Activated T-cell treated with anti-CD3 and anti-CD28 coated beads, Interleukin-2, amount 50 U/mL, for 24 hours (primary cell): ENCODE measurements around the gene ZNF778.
"Not testable (repeated sequence)": the region's sequence is repeated elsewhere in the genome, so short reads cannot be mapped to it uniquely, and the experiment has no call there.

Experiments used
- DNase-seq: peaks from one replicate; pipeline ENCODE4 v3.0.0-alpha.2; 2020
- H3K27ac Mint-ChIP-seq: 2 replicates; pipeline ENCODE4 v1.8.0; 2020; ENCODE audit warnings: mild to moderate bottlenecking, mixed read lengths
- H3K27me3 Mint-ChIP-seq: 2 replicates; pipeline ENCODE4 v1.8.0; 2020; ENCODE audit warnings: mixed read lengths
- H3K36me3 Mint-ChIP-seq: 2 replicates; pipeline ENCODE4 v1.8.0; 2020; ENCODE audit warnings: low read depth, mixed read lengths
- H3K4me1 Mint-ChIP-seq: 2 replicates; pipeline ENCODE4 v1.8.0; 2020; ENCODE audit warnings: low read depth, mixed read lengths
- H3K4me3 Mint-ChIP-seq: 2 replicates; pipeline ENCODE4 v1.8.0; 2020; ENCODE audit warnings: mild to moderate bottlenecking, moderate library complexity, mixed read lengths
- H3K9me3 Mint-ChIP-seq: 2 replicates; pipeline ENCODE4 v1.8.0; 2020; ENCODE audit warnings: mixed read lengths

Gene ZNF778

GRCh38 chr16:89244264-89244663 lies 26.8 kb downstream of the ZNF778 start:
- not testable (repeated sequence) for H3K27me3 Mint-ChIP-seq, H3K4me3 Mint-ChIP-seq
- peak overlapping the region; percentile 30 for H3K27ac Mint-ChIP-seq

GRCh38 chr16:89244754-89245153 lies 27.3 kb downstream of the ZNF778 start:
- no peaks in the 10 kb centered on the region for H3K9me3 Mint-ChIP-seq
- H3K4me1 Mint-ChIP-seq: peaks cover 26% of the 10 kb centered on the region
- no peak overlapping the region for H3K4me3 Mint-ChIP-seq
- DNase-seq: no peak
- no peaks in the 10 kb centered on the region for H3K27me3 Mint-ChIP-seq
- H3K36me3 Mint-ChIP-seq: peaks cover 4% of the 10 kb centered on the region
- H3K27ac Mint-ChIP-seq: no peak overlapping the region

More at GRCh38 chr16:89244264-89244663, 26.8 kb downstream of the ZNF778 start:
- not testable (repeated sequence) for H3K36me3 Mint-ChIP-seq, H3K9me3 Mint-ChIP-seq, DNase-seq
- H3K4me1 Mint-ChIP-seq: peaks cover 27% of the 10 kb centered on the region

GRCh38 chr16:89246383-89246902 lies 28.9 kb downstream of the ZNF778 start:
- no peaks in the 10 kb centered on the region for H3K27me3 Mint-ChIP-seq
- peaks cover 3% of the 10 kb centered on the region for H3K36me3 Mint-ChIP-seq

GRCh38 chr16:89246903-89247733 lies 29.6 kb downstream of the ZNF778 start:
- Mint-ChIP-seq H3K27ac (peak overlapping the region; percentile 85), H3K4me1 (peaks cover 13% of the 10 kb centered on the region), H3K27me3 (no peaks in the 10 kb centered on the region), H3K9me3 (peaks cover 7% of the 10 kb centered on the region), H3K36me3 (peaks cover 3% of the 10 kb centered on the region), H3K4me3 (peak overlapping the region; percentile 76)
- DNase-seq: peak; percentile 99

More at GRCh38 chr16:89246383-89246902, 28.9 kb downstream of the ZNF778 start:
- peaks cover 16% of the 10 kb centered on the region for H3K4me1 Mint-ChIP-seq
- peak overlapping the region; percentile 22 for H3K27ac Mint-ChIP-seq
- peaks cover 7% of the 10 kb centered on the region for H3K9me3 Mint-ChIP-seq
- peak overlapping the region; percentile 76 for H3K4me3 Mint-ChIP-seq
- DNase-seq: no peak

DNA sequence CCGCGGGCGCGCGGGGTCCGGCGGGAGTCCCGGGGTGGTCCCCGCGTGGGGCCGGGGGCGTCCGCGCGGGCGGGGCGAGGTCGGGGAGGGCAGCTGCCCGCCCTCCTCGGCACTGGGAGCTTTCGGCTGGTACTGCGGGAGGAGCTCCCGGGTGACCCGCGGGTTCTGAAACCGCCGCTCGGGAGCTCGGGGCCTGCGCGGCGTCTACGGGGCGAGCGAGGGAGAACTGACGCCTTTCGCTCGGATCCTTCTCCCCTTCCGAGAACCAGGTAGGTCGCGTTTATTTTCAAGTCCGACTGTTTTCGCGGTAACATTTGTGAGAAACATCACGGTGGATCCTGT lies 30.2 kb downstream of the ZNF778 start:
- not testable (repeated sequence) for H3K27ac Mint-ChIP-seq, DNase-seq
- H3K4me1 Mint-ChIP-seq: peaks cover 11% of the 10 kb centered on the region

DNA sequence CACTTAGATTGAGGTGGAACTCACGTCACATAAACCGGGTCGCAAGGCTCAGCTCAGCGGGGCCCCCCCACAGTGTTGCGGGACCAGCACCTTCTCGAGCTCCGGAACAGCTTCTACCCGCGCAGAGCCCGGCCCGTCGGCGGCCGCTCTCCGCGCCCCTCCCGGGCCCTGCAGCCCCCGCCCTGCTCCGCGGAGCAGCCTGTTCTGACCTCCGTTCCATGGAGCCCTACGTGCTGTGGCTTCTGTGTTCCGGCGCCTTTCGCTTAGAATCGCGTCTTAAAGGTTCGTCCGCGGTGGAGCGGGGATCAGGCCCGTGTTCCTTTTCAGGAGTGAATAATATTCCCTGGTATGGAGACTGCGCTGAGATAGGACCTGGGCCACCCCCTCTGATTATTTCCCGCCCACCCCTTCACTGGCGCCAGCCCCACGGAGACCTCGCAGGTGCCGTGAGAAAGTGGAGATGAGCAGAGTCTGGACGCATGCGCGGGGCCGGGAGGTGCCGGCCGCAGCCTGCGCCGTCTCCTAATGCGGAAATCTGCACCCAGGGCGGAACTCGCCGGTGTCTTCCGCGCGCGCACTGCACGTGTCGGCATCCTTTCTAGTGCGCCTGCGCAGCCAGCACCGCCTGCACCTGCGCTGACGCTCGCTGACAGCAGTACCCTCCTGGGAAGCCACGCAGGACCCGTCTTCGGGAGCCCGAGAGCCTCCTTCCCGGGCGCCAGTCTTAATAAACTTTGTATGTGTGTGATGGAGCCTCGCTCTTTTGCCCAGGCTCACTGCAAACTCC lies 30.9 kb downstream of the ZNF778 start:
- peaks cover 3% of the 10 kb centered on the region for H3K36me3 Mint-ChIP-seq

More for the DNA sequence above, 30.2 kb downstream of the ZNF778 start:
- H3K36me3 Mint-ChIP-seq, H3K27me3 Mint-ChIP-seq, H3K9me3 Mint-ChIP-seq: not testable (repeated sequence)
- H3K4me3 Mint-ChIP-seq: peak overlapping the region; percentile 77

GRCh38 chr16:89253548-89254287 lies 36.2 kb downstream of the ZNF778 start:
- no peak overlapping the region for H3K4me3 Mint-ChIP-seq
- H3K36me3 Mint-ChIP-seq: peaks cover 7% of the 10 kb centered on the region
- peaks cover 11% of the 10 kb centered on the region for H3K9me3 Mint-ChIP-seq
- H3K4me1 Mint-ChIP-seq: peaks cover 18% of the 10 kb centered on the region
- peaks cover 18% of the 10 kb centered on the region for H3K27me3 Mint-ChIP-seq
- no peak overlapping the region for H3K27ac Mint-ChIP-seq
- DNase-seq: no peak

More for the DNA sequence above, 30.9 kb downstream of the ZNF778 start:
- DNase-seq: peak; percentile 47
- H3K27me3 Mint-ChIP-seq: no peaks in the 10 kb centered on the region
- H3K9me3 Mint-ChIP-seq: peaks cover 7% of the 10 kb centered on the region
- peak overlapping the region; percentile 77 for H3K4me3 Mint-ChIP-seq
- no peak overlapping the region for H3K27ac Mint-ChIP-seq
- peaks cover 7% of the 10 kb centered on the region for H3K4me1 Mint-ChIP-seq

- Mint-ChIP-seq H3K9me3 (peaks cover 4% of the 10 kb centered on the region), H3K4me1 (peaks cover 22% of the 10 kb centered on the region), H3K4me3 (peak overlapping the region; percentile 29), H3K27ac (peak overlapping the region; percentile 52), H3K36me3 (peaks cover 3% of the 10 kb centered on the region), H3K27me3 (peaks cover 18% of the 10 kb centered on the region)
- peak; percentile 85 for DNase-seq
Measured at GRCh38 chr16:89256651-89257254, 39.2 kb downstream of the ZNF778 start.

DNA sequence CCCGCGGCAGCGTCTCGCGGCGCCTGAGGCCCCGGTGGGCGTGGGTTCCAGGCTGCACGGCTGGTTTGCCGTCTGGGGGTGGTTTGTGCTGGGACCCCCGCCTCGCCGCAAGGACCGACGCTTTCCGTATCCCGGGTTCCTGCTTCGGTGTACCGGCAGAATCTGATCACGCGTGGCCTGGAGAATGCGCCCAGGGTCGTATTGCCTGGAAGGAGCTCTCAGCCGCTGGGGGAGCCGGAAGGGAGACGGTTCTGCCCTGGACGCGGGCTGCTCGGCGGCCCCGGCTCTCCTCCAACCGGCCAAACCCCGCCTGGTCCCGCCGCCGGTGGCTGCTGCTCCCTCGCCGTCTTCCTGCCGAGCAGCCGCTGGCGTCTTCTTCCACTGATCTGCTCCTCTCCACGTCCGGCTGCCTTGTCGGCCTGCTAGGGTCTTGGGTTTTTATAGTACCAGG lies 39.8 kb downstream of the ZNF778 start:
- Mint-ChIP-seq H3K27me3 (peaks cover 18% of the 10 kb centered on the region), H3K4me3 (peak overlapping the region; percentile 62), H3K4me1 (peaks cover 22% of the 10 kb centered on the region), H3K27ac (peak overlapping the region; percentile 13), H3K9me3 (peaks cover 4% of the 10 kb centered on the region), H3K36me3 (peaks cover 3% of the 10 kb centered on the region)
- DNase-seq: no peak

DNA sequence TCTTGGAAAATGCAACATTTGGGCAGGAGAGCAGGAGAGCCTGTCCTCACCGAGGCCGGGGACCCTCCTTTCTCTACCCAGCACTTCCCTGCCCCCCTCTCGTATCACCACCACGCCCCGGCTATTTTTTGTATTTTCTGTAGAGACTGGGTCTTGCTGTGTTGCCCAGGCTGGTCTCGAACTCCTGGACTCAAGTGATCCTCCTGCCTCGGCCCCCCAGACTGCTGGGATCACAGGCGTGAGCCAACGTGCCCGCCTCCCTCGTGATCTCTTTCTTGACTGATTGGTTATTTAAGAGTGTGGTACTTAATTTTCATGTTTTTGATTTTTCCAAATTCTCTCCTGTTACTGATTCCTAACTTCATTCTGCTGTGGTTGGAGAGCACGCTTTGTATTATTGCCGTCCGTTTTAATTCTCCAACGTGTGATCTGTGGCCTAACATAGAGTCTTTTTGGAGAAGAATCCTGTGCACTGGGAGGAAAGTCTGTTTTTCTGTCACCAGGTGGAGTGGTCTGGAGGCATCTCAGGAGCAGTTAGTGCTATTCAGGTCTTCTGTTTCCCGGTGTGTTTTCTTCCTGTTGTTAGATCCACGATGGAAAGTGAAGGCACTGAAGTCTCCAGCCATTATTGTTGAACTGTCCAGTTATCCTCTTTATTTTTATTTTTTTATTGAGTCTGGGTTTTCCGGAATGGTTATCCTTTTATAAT lies 40.4 kb downstream of the ZNF778 start:
- DNase-seq: no peak
- Mint-ChIP-seq H3K27me3 (peaks cover 18% of the 10 kb centered on the region), H3K27ac (peak overlapping the region; percentile 13), H3K4me3 (peak overlapping the region; percentile 62), H3K4me1 (peaks cover 22% of the 10 kb centered on the region), H3K9me3 (peaks cover 5% of the 10 kb centered on the region), H3K36me3 (peaks cover 3% of the 10 kb centered on the region)

DNA sequence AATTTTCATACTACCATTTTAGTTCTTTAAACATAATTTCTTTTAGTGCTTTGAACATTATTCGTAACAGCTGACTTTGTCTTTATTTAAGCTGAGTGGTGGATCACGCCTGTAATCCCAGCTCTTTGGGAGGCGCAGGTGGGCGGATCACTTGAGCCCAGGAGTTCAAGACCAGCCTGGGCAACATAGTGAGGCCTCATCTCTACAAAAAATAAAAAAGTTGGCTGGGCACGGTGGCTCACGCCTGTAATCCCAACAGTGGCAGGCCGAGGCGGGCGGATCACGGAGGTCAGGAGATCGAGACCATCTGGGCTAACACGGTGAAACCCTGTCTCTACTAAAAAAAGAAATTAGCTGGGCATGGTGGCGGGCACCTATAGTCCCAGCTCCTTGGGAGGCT lies 42.4 kb downstream of the ZNF778 start:
- not testable (repeated sequence) for H3K9me3 Mint-ChIP-seq, H3K4me3 Mint-ChIP-seq, DNase-seq, H3K36me3 Mint-ChIP-seq, H3K27ac Mint-ChIP-seq
- Mint-ChIP-seq H3K4me1 (peaks cover 22% of the 10 kb centered on the region), H3K27me3 (peaks cover 18% of the 10 kb centered on the region)

- peaks cover 19% of the 10 kb centered on the region for H3K36me3 Mint-ChIP-seq
- no peak for DNase-seq
- H3K4me1 Mint-ChIP-seq: peaks cover 15% of the 10 kb centered on the region
- no peak overlapping the region for H3K4me3 Mint-ChIP-seq
- peak overlapping the region; percentile 41 for H3K27ac Mint-ChIP-seq
- H3K27me3 Mint-ChIP-seq: peaks cover 11% of the 10 kb centered on the region
- peaks cover 2% of the 10 kb centered on the region for H3K9me3 Mint-ChIP-seq
Measured at GRCh38 chr16:89261691-89262563, 44.4 kb downstream of the ZNF778 start.
